Measurements from ENCODE around the gene ERGIC1. TPM values are rescaled to one million over a fixed set of nuclear protein-coding genes. Genes with fewer than 3 reads are reported as not detected.

ERGIC1 gene
- polyA plus RNA-seq, 1 donor from 2014 or later: 59.1 TPM

DNA sequence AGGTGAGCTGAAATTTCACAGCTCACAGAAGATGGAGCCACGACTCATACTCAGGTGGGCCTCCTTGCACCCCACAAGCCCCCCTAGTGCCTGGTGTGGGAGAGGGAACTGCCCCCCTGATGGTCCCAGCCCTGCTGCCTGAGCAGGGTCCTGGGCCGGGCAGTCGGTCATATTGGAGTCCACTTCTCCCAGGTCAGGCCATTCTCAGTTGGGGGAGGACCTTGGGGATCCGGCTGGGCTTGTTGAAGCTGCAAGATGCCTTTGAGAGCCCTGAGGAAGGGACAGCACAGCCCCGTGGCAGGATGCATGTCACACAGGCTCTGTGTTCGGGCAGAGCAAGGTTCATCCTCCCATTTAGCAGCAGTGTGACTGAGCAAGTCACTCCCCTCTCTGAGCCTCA, 56.6 kb downstream of the ERGIC1 start:
- H4K20me1 ChIP-seq (ENCODE audit: insufficient read depth): no peaks in the 10 kb centered on the region
- H3K36me3 ChIP-seq (ENCODE audit: insufficient read depth, low read length): no peaks in the 10 kb centered on the region
- H3K4me2 ChIP-seq (ENCODE audit: low read length): no peak overlapping the region
- H3K9ac ChIP-seq (ENCODE audit: low read length): no peak overlapping the region
- H3K27me3 ChIP-seq (ENCODE audit: insufficient read depth, low read depth, low read length): no peaks in the 10 kb centered on the region
- H3K79me2 ChIP-seq (replicated peaks; ENCODE audit: insufficient read depth, low read length): no peaks in the 10 kb centered on the region
- H3K27ac ChIP-seq (ENCODE audit: low read length): no peak overlapping the region
- H3K9me3 ChIP-seq (ENCODE audit: low read length): no peaks in the 10 kb centered on the region
- H3K9me2 ChIP-seq (ENCODE audit: insufficient read depth, low read length): no peaks in the 10 kb centered on the region
- no peak overlapping the region for H3K4me3 ChIP-seq (ENCODE audit: low read length)
- H2AFZ ChIP-seq (ENCODE audit: low read depth, low read length): no peak overlapping the region
- no peaks in the 10 kb centered on the region for H3F3A ChIP-seq (ENCODE audit: insufficient read depth, low read length, poor library complexity, severe bottlenecking)
- TF ChIP-seq MXI1 (conservative IDR thresholded peaks at IDR 0.05; ENCODE audit: poor library complexity, severe bottlenecking) (no peak), RAD21 (conservative IDR thresholded peaks at IDR 0.05) (no peak), SMC3 (conservative IDR thresholded peaks at IDR 0.05; ENCODE audit: poor library complexity) (no peak), EP300 (conservative IDR thresholded peaks at IDR 0.05; ENCODE audit: poor library complexity, severe bottlenecking) (no peak), POLR2AphosphoS5 (IDR thresholded peaks at IDR 0.05) (no peak), TAF1 (IDR thresholded peaks at IDR 0.05; ENCODE audit: low read depth) (no peak), EZH2 (IDR thresholded peaks at IDR 0.05; ENCODE audit: borderline replicate concordance, insufficient read depth, low read length, poor library complexity, severe bottlenecking) (no peak)
- TF ChIP-seq, protein P1, sequence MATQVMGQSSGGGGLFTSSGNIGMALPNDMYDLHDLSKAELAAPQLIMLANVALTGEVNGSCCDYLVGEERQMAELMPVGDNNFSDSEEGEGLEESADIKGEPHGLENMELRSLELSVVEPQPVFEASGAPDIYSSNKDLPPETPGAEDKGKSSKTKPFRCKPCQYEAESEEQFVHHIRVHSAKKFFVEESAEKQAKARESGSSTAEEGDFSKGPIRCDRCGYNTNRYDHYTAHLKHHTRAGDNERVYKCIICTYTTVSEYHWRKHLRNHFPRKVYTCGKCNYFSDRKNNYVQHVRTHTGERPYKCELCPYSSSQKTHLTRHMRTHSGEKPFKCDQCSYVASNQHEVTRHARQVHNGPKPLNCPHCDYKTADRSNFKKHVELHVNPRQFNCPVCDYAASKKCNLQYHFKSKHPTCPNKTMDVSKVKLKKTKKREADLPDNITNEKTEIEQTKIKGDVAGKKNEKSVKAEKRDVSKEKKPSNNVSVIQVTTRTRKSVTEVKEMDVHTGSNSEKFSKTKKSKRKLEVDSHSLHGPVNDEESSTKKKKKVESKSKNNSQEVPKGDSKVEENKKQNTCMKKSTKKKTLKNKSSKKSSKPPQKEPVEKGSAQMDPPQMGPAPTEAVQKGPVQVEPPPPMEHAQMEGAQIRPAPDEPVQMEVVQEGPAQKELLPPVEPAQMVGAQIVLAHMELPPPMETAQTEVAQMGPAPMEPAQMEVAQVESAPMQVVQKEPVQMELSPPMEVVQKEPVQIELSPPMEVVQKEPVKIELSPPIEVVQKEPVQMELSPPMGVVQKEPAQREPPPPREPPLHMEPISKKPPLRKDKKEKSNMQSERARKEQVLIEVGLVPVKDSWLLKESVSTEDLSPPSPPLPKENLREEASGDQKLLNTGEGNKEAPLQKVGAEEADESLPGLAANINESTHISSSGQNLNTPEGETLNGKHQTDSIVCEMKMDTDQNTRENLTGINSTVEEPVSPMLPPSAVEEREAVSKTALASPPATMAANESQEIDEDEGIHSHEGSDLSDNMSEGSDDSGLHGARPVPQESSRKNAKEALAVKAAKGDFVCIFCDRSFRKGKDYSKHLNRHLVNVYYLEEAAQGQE (IDR thresholded peaks at IDR 0.05; ENCODE audit: borderline replicate concordance): no peak

DNA sequence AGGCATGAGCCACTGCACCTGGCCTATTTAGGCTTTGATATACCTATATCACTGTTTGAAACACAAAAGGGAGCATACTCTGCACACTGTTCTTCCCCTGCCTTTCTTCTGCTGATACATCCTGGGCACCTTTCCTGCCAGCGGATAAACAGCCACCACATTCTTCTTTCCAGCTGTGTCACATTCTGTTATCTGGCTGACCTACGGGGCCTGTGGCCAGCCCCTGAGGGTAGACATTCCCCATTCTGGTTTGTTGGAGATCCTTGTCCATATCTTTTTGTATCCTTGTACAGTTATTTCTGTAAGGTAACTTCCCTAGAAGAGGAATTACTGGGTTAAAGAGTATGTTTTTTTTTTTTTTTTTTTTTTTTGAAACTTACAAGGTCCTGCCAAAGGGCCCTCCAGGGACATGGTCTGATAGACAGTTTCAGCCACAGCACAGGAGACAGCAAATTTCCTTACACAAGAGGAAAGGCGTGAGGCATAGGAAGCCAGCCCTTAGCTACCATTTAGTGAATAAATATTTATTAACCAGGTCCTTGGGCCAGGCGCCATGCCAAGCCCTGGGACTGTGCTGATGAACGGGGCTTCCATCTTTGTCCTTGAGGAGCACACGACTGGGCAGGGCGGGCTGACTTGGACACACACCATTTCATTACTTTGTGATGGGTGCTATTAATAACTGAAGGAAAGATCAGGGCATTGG, 57.8 kb downstream of the ERGIC1 start:
- H3K9me3 ChIP-seq (ENCODE audit: low read length): no peaks in the 10 kb centered on the region
- no peak overlapping the region for H3K27ac ChIP-seq (ENCODE audit: low read length)
- no peaks in the 10 kb centered on the region for H4K20me1 ChIP-seq (ENCODE audit: insufficient read depth)
- no peak overlapping the region for H3K9ac ChIP-seq (ENCODE audit: low read length)
- no peak overlapping the region for H3K4me3 ChIP-seq (ENCODE audit: low read length)
- no peak overlapping the region for H2AFZ ChIP-seq (ENCODE audit: low read depth, low read length)
- TF ChIP-seq EZH2 (IDR thresholded peaks at IDR 0.05; ENCODE audit: borderline replicate concordance, insufficient read depth, low read length, poor library complexity, severe bottlenecking) (no peak), RAD21 (conservative IDR thresholded peaks at IDR 0.05) (no peak), POLR2AphosphoS5 (IDR thresholded peaks at IDR 0.05) (no peak), MXI1 (conservative IDR thresholded peaks at IDR 0.05; ENCODE audit: poor library complexity, severe bottlenecking) (no peak), SMC3 (conservative IDR thresholded peaks at IDR 0.05; ENCODE audit: poor library complexity) (no peak), TAF1 (IDR thresholded peaks at IDR 0.05; ENCODE audit: low read depth) (no peak), EP300 (conservative IDR thresholded peaks at IDR 0.05; ENCODE audit: poor library complexity, severe bottlenecking) (no peak)
- TF ChIP-seq, protein P1 (IDR thresholded peaks at IDR 0.05; ENCODE audit: borderline replicate concordance): no peak
- TF ChIP-seq, protein P2, sequence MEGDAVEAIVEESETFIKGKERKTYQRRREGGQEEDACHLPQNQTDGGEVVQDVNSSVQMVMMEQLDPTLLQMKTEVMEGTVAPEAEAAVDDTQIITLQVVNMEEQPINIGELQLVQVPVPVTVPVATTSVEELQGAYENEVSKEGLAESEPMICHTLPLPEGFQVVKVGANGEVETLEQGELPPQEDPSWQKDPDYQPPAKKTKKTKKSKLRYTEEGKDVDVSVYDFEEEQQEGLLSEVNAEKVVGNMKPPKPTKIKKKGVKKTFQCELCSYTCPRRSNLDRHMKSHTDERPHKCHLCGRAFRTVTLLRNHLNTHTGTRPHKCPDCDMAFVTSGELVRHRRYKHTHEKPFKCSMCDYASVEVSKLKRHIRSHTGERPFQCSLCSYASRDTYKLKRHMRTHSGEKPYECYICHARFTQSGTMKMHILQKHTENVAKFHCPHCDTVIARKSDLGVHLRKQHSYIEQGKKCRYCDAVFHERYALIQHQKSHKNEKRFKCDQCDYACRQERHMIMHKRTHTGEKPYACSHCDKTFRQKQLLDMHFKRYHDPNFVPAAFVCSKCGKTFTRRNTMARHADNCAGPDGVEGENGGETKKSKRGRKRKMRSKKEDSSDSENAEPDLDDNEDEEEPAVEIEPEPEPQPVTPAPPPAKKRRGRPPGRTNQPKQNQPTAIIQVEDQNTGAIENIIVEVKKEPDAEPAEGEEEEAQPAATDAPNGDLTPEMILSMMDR (IDR thresholded peaks at IDR 0.05; ENCODE audit: poor library complexity, severe bottlenecking): no peak
- no peaks in the 10 kb centered on the region for H3K36me3 ChIP-seq (ENCODE audit: insufficient read depth, low read length)
- no peaks in the 10 kb centered on the region for H3K27me3 ChIP-seq (ENCODE audit: insufficient read depth, low read depth, low read length)
- no peaks in the 10 kb centered on the region for H3K9me2 ChIP-seq (ENCODE audit: insufficient read depth, low read length)
- no peaks in the 10 kb centered on the region for H3F3A ChIP-seq (ENCODE audit: insufficient read depth, low read length, poor library complexity, severe bottlenecking)
- H3K79me2 ChIP-seq (replicated peaks; ENCODE audit: insufficient read depth, low read length): no peaks in the 10 kb centered on the region
- no peak overlapping the region for H3K4me2 ChIP-seq (ENCODE audit: low read length)
